Measurements from ENCODE around the gene CPNE9.

CPNE9 gene

DNA sequence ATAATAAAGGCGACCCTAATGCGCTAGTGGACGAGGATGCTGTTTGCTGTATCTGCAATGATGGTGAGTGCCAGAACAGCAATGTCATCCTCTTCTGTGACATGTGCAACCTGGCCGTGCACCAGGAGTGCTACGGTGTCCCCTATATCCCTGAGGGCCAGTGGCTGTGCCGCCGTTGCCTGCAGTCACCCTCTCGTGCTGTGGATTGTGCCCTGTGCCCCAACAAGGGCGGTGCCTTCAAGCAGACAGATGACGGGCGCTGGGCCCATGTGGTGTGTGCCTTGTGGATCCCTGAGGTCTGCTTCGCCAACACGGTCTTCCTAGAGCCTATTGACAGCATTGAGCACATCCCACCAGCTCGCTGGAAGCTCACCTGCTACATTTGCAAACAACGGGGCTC, 35.5 kb downstream of the CPNE9 start:
- Histone ChIP-seq H3K27ac (ENCODE audit: poor library complexity, severe bottlenecking) (no peak overlapping the region), H3K36me3 (ENCODE audit: low read depth) (peaks cover 93% of the 10 kb centered on the region), H3K4me3 (ENCODE audit: severe bottlenecking) (no peak overlapping the region), H3K4me1 (ENCODE audit: insufficient read depth, poor library complexity, severe bottlenecking) (no peaks in the 10 kb centered on the region), H3K27me3 (ENCODE audit: insufficient read depth, poor library complexity, severe bottlenecking) (no peaks in the 10 kb centered on the region), H3K9me3 (ENCODE audit: severe bottlenecking) (no peaks in the 10 kb centered on the region)
- TF ChIP-seq, protein P1, sequence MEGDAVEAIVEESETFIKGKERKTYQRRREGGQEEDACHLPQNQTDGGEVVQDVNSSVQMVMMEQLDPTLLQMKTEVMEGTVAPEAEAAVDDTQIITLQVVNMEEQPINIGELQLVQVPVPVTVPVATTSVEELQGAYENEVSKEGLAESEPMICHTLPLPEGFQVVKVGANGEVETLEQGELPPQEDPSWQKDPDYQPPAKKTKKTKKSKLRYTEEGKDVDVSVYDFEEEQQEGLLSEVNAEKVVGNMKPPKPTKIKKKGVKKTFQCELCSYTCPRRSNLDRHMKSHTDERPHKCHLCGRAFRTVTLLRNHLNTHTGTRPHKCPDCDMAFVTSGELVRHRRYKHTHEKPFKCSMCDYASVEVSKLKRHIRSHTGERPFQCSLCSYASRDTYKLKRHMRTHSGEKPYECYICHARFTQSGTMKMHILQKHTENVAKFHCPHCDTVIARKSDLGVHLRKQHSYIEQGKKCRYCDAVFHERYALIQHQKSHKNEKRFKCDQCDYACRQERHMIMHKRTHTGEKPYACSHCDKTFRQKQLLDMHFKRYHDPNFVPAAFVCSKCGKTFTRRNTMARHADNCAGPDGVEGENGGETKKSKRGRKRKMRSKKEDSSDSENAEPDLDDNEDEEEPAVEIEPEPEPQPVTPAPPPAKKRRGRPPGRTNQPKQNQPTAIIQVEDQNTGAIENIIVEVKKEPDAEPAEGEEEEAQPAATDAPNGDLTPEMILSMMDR (IDR thresholded peaks at IDR 0.05; ENCODE audit: poor library complexity, severe bottlenecking) = no peak
- ATAC-seq (ENCODE audit: low read depth) = no peak; the same call in 2 of the 3 replicates
- no peak for DNase-seq (ENCODE audit: low spot score)

DNA sequence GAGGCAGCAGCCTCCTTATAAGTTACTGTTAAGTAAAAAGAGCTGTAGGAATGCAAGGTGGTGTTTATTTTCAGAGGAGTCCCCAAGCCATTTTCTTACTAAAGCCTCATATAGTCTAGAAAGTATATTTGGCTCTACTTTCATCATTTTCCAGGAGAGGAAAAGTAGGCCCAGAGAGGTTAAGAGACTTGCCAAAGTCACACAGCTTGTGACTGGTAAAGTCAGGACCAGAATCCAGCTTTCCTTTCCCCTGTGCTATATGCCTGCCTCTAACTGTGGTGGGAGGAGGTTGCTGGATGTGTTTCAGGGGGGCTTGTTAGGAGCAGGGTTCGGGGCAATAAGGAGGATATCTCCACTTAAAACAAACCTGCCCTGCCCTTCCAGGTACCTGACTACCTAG, 38.9 kb downstream of the CPNE9 start:
- Histone ChIP-seq H3K36me3 (ENCODE audit: low read depth) (peaks cover 95% of the 10 kb centered on the region), H3K27me3 (ENCODE audit: insufficient read depth, poor library complexity, severe bottlenecking) (no peaks in the 10 kb centered on the region), H3K4me3 (ENCODE audit: severe bottlenecking) (no peak overlapping the region), H3K4me1 (ENCODE audit: insufficient read depth, poor library complexity, severe bottlenecking) (no peaks in the 10 kb centered on the region), H3K9me3 (ENCODE audit: severe bottlenecking) (no peaks in the 10 kb centered on the region), H3K27ac (ENCODE audit: poor library complexity, severe bottlenecking) (no peak overlapping the region)
- TF ChIP-seq, protein P1 (IDR thresholded peaks at IDR 0.05; ENCODE audit: poor library complexity, severe bottlenecking) = no peak
- ATAC-seq (ENCODE audit: low read depth) = no peak
- DNase-seq (ENCODE audit: low spot score) = no peak

DNA sequence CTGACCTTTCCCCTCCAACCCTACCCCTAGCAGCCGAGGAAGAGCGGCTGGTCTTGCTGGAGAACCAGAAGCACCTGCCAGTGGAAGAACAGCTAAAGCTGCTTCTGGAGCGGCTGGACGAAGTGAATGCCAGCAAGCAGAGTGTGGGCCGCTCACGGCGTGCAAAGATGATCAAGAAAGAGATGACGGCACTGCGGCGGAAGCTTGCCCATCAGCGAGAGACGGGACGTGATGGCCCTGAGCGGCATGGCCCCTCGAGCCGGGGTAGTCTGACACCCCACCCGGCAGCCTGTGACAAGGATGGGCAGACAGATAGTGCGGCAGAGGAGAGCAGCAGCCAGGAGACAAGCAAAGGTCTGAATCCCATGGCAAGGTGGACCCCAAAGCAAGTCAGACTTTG, 39.9 kb downstream of the CPNE9 start:
- Histone ChIP-seq H3K9me3 (ENCODE audit: severe bottlenecking) (no peaks in the 10 kb centered on the region), H3K4me1 (ENCODE audit: insufficient read depth, poor library complexity, severe bottlenecking) (no peaks in the 10 kb centered on the region), H3K36me3 (ENCODE audit: low read depth) (peaks cover 85% of the 10 kb centered on the region), H3K4me3 (ENCODE audit: severe bottlenecking) (no peak overlapping the region), H3K27me3 (ENCODE audit: insufficient read depth, poor library complexity, severe bottlenecking) (no peaks in the 10 kb centered on the region), H3K27ac (ENCODE audit: poor library complexity, severe bottlenecking) (no peak overlapping the region)
- TF ChIP-seq, protein P1 (IDR thresholded peaks at IDR 0.05; ENCODE audit: poor library complexity, severe bottlenecking) = no peak
- ATAC-seq (ENCODE audit: low read depth) = no peak
- DNase-seq (ENCODE audit: low spot score) = no peak

DNA sequence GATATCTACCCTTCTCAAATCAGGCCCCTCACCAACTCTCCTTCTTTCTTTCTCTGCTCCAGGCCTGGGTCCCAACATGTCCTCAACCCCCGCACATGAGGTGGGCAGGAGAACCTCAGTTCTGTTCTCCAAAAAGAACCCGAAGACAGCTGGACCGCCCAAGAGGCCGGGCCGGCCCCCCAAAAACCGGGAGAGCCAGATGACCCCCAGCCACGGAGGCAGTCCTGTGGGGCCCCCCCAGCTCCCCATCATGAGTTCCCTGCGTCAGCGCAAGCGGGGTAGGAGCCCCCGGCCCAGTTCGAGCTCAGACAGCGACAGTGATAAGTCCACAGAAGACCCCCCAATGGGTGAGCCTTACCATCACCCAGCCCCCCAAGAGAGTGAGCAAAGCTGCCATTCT, 40.5 kb downstream of the CPNE9 start:
- Histone ChIP-seq H3K36me3 (ENCODE audit: low read depth) (peaks cover 79% of the 10 kb centered on the region), H3K27me3 (ENCODE audit: insufficient read depth, poor library complexity, severe bottlenecking) (no peaks in the 10 kb centered on the region), H3K4me1 (ENCODE audit: insufficient read depth, poor library complexity, severe bottlenecking) (no peaks in the 10 kb centered on the region), H3K4me3 (ENCODE audit: severe bottlenecking) (no peak overlapping the region), H3K9me3 (ENCODE audit: severe bottlenecking) (no peaks in the 10 kb centered on the region), H3K27ac (ENCODE audit: poor library complexity, severe bottlenecking) (no peak overlapping the region)
- no peak for ATAC-seq (ENCODE audit: low read depth)
- TF ChIP-seq, protein P1 (IDR thresholded peaks at IDR 0.05; ENCODE audit: poor library complexity, severe bottlenecking) = no peak
- no peak for DNase-seq (ENCODE audit: low spot score)

GRCh38 chr3:9745521-9745920, 41.9 kb downstream of the CPNE9 start:
- H3K4me1 ChIP-seq (ENCODE audit: insufficient read depth, poor library complexity, severe bottlenecking) = no peaks in the 10 kb centered on the region
- H3K36me3 ChIP-seq (ENCODE audit: low read depth) = peaks cover 65% of the 10 kb centered on the region
- no peak for DNase-seq (ENCODE audit: low spot score)
- no peaks in the 10 kb centered on the region for H3K27me3 ChIP-seq (ENCODE audit: insufficient read depth, poor library complexity, severe bottlenecking)
- H3K9me3 ChIP-seq (ENCODE audit: severe bottlenecking) = no peaks in the 10 kb centered on the region
- no peak for ATAC-seq (ENCODE audit: low read depth)
- TF ChIP-seq, protein P1 (IDR thresholded peaks at IDR 0.05; ENCODE audit: poor library complexity, severe bottlenecking) = no peak
- H3K27ac ChIP-seq (ENCODE audit: poor library complexity, severe bottlenecking) = no peak overlapping the region
- H3K4me3 ChIP-seq (ENCODE audit: severe bottlenecking) = no peak overlapping the region
